B cell (primary cell): Measurements from ENCODE around the gene TSN. TPM values are rescaled to one million over a fixed set of nuclear protein-coding genes. Genes with fewer than 3 reads are reported as not detected.

ENCODE experiments used
- ATAC-seq: fragments of 200-7000 bp; cut with Tn5 transposase; one replicate; pipeline ENCODE4 v1.10.0; 2021; ENCODE audit warnings: low read depth, mild to moderate bottlenecking, moderate number of reproducible peaks, moderate library complexity
- CTCF ChIA-PET: fragments of 350-600 bp; sonication (Branson Sonifier 250); formaldehyde crosslinking; loops from one replicate; lab custom pipeline; 2021; ENCODE audit warnings: antibody characterized with exemption, inconsistent platforms; lab: Charles Lee
- POLR2A ChIA-PET: fragments of 350-600 bp; sonication (Branson Sonifier 250); formaldehyde crosslinking; loops from one replicate; lab custom pipeline; 2021; ENCODE audit warnings: antibody characterized with exemption; lab: Charles Lee
- DNase-seq: peaks from one replicate; pipeline ENCODE4 v3.0.0; 2013
- H2AFZ ChIP-seq: 2 replicates; pipeline ENCODE4 v1.6.1; 2012; ENCODE audit warnings: mild to moderate bottlenecking, low read depth, low read length; ENCODE audit not compliant: insufficient read depth, poor library complexity, severe bottlenecking
- H3K27ac ChIP-seq, 2 donors: 1 replicate in 1 of 2; 2 replicates in 1 of 2; pipeline ENCODE4 v1.5.1; 2012 to 2013; ENCODE audit warnings: low read length in 2 of 2, mild to moderate bottlenecking in 2 of 2, moderate library complexity in 1 of 2
- H3K27me3 ChIP-seq, 4 experiments: fragments of 200-600 bp in 1 of 4; sonication (generic) in 1 of 4; replicated peaks in 1 of 4; 1 replicate in 2 of 4; 2 replicates in 2 of 4; pipeline versions ENCODE4 v1.6.1 to v1.7.0; 2013 to 2016; ENCODE audit warnings: low read length in 3 of 4, mild to moderate bottlenecking in 2 of 4, mixed read lengths in 1 of 4, moderate library complexity in 1 of 4; ENCODE audit not compliant: insufficient read depth in 4 of 4, control insufficient read depth in 3 of 4; ENCODE audit errors: control extremely low read depth in 1 of 4
- H3K36me3 ChIP-seq, 2 experiments: replicated peaks in 1 of 2; 1 replicate in 1 of 2; 2 replicates in 1 of 2; pipeline versions ENCODE4 v1.6.1 to v1.7.1; 2013; ENCODE audit warnings: low read length in 1 of 2; ENCODE audit not compliant: insufficient read depth in 2 of 2, control insufficient read depth in 1 of 2; ENCODE audit errors: control extremely low read depth in 1 of 2, extremely low read depth in 1 of 2
- H3K4me1 ChIP-seq, 2 donors: fragments of 200-600 bp in 1 of 2; sonication (generic) in 1 of 2; 1 replicate in 1 of 2; 2 replicates in 1 of 2; pipeline versions ENCODE4 v1.5.1 to v1.6.1; 2013 to 2017; ENCODE audit warnings: low read length in 2 of 2; ENCODE audit not compliant: control insufficient read depth in 2 of 2, insufficient read depth in 2 of 2
- H3K4me2 ChIP-seq: replicated peaks from 2 replicates; pipeline ENCODE3; 2012; ENCODE audit warnings: mild to moderate bottlenecking, low read depth, low read length; ENCODE audit not compliant: poor library complexity, severe bottlenecking
- H3K4me3 ChIP-seq, 5 experiments: fragments of 200-600 bp in 1 of 5; sonication (generic) in 1 of 5; 1 replicate in 3 of 5; 2 replicates in 2 of 5; pipeline versions ENCODE4 v1.5.1 to v1.7.0; 2011 to 2016; ENCODE audit warnings: low read length in 4 of 5, mild to moderate bottlenecking in 4 of 5, low read depth in 2 of 5, control low read depth in 1 of 5, moderate library complexity in 1 of 5; ENCODE audit not compliant: insufficient read depth in 1 of 5; ENCODE audit errors: control extremely low read depth in 1 of 5, extremely low read depth in 1 of 5
- H3K79me2 ChIP-seq: fragments of 200-600 bp; sonication (generic); one replicate; pipeline ENCODE4 v1.6.0; 2016; ENCODE audit warnings: low read length; ENCODE audit not compliant: control insufficient read depth, insufficient read depth
- H3K9ac ChIP-seq: fragments of 200-600 bp; sonication (generic); 2 replicates; pipeline ENCODE4 v1.6.1; 2017; ENCODE audit warnings: mild to moderate bottlenecking, low read length, moderate library complexity
- H3K9me3 ChIP-seq, 3 donors: one replicate each; pipeline versions ENCODE4 v1.6.1 to v1.7.1; 2013; ENCODE audit warnings: low read length in 2 of 3; ENCODE audit not compliant: control insufficient read depth in 2 of 3, insufficient read depth in 1 of 3; ENCODE audit errors: control extremely low read depth in 1 of 3
- H4K20me1 ChIP-seq: 2 replicates; pipeline ENCODE4 v1.6.0; 2012; ENCODE audit warnings: mild to moderate bottlenecking, low read length; ENCODE audit not compliant: insufficient read depth, control insufficient read depth, poor library complexity, severe bottlenecking
- H3K27ac Mint-ChIP-seq: one replicate; pipeline ENCODE4 v1.8.0; 2021; ENCODE audit warnings: mixed read lengths
- H3K27me3 Mint-ChIP-seq: one replicate; pipeline ENCODE4 v1.8.0; 2021; ENCODE audit warnings: mixed read lengths
- H3K4me1 Mint-ChIP-seq: one replicate; pipeline ENCODE4 v1.8.0; 2021; ENCODE audit warnings: mixed read lengths
- H3K4me3 Mint-ChIP-seq: one replicate; pipeline ENCODE4 v1.8.0; 2021; ENCODE audit warnings: mixed read lengths
- H3K9me3 Mint-ChIP-seq: one replicate; pipeline ENCODE4 v1.8.0; 2022; ENCODE audit warnings: mixed read lengths; ENCODE audit not compliant: insufficient read depth
- EZH2 ChIP-seq: IDR thresholded peaks from 2 replicates; pipeline ENCODE4 v1.6.1; 2012; ENCODE audit warnings: borderline replicate concordance, low read depth, mild to moderate bottlenecking, moderate library complexity, low read length; ENCODE audit not compliant: insufficient read depth, poor library complexity, severe bottlenecking
- WGBS: methylation state at CpG from one replicate; pipeline ENCODE4 v1.1.5; 2013; ENCODE audit warnings: missing lambda C conversion rate; ENCODE audit not compliant: insufficient coverage; 5-methylcytosine and 5-hydroxymethylcytosine counted together
- intact Hi-C: fragments of 100-400 bp; cut with micrococcal nuclease; formaldehyde crosslinking; loops from one replicate; pipeline ENCODE4 v1.10.0; 2022
- polyA plus RNA-seq: library from polyadenylated mRNA; depleted of rRNA; stranded (reverse); fragments of >200 nt; gene quantifications from 2 replicates; pipeline ENCODE4 v1.2.3, GENCODE V29; 2012
- total RNA-seq, 2 donors: library from RNA; stranded (reverse); fragments of 120-200 nt in 1 of 2; gene quantifications; 1 replicate in 1 of 2; 2 replicates in 1 of 2; pipeline versions ENCODE4 v1.2.3 to v1.2.4, GENCODE V29; 2013 to 2022
- TF ChIP-seq, protein P1 (sequence below): fragments of 200-600 bp; IDR thresholded peaks from one replicate; pipeline ENCODE4 v1.8.0; 2022; ENCODE audit warnings: antibody characterized with exemption, mild to moderate bottlenecking

TSN gene
- total and polyA plus RNA-seq, 2 donors (not counting 1 experiment from before 2014, with no cell fraction given): 10.8 to 43.4 TPM

DNA sequence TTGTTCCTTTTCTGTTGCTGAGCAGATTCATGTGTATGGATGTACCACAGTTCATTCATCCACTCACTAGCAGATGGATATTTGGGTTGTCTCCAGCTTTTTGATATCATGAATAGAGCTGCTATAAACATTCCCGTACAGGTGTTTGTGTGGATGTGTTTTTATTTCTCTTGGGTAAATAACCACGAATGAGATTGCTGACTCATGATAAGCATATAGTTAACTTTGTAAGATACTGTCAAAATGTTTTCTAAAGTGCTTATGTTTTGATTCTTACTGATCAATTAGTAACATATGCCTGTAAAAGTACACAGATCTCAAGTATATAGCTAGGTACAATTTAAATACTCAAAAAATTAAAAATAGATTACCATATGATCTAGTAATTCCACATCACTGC lies 27.7 kb downstream of the TSN start:
- Mint-ChIP-seq H3K27ac (no peak overlapping the region), H3K4me3 (no peak overlapping the region), H3K4me1 (no peaks in the 10 kb centered on the region), H3K27me3 (peaks cover 3% of the 10 kb centered on the region), H3K9me3 (no peaks in the 10 kb centered on the region)
- no peaks in the 10 kb centered on the region for H4K20me1 ChIP-seq
- ChIA-PET CTCF (no interaction called here), POLR2A (no interaction called here)
- no peak overlapping the region for H3K4me2 ChIP-seq
- no peak for TF ChIP-seq EZH2
- TF ChIP-seq, protein P1, sequence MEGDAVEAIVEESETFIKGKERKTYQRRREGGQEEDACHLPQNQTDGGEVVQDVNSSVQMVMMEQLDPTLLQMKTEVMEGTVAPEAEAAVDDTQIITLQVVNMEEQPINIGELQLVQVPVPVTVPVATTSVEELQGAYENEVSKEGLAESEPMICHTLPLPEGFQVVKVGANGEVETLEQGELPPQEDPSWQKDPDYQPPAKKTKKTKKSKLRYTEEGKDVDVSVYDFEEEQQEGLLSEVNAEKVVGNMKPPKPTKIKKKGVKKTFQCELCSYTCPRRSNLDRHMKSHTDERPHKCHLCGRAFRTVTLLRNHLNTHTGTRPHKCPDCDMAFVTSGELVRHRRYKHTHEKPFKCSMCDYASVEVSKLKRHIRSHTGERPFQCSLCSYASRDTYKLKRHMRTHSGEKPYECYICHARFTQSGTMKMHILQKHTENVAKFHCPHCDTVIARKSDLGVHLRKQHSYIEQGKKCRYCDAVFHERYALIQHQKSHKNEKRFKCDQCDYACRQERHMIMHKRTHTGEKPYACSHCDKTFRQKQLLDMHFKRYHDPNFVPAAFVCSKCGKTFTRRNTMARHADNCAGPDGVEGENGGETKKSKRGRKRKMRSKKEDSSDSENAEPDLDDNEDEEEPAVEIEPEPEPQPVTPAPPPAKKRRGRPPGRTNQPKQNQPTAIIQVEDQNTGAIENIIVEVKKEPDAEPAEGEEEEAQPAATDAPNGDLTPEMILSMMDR: no peak
- no peak overlapping the region for H3K4me3 ChIP-seq
- H3K27me3 ChIP-seq: peaks cover 0 to 5% (median 1%) of the 10 kb centered on the region in 4 experiments
- WGBS: no CpG with 5 or more reads among the region's 2 CpGs
- H3K79me2 ChIP-seq: no peaks in the 10 kb centered on the region
- no peak for ATAC-seq
- no peaks in the 10 kb centered on the region for H3K9me3 ChIP-seq
- H3K36me3 ChIP-seq: no peaks in the 10 kb centered on the region
- no peak for DNase-seq
- intact Hi-C loops: no loop called here
- no peak overlapping the region for H2AFZ ChIP-seq
- H3K27ac ChIP-seq: no peak overlapping the region
- H3K4me1 ChIP-seq: no peaks in the 10 kb centered on the region
- no peak overlapping the region for H3K9ac ChIP-seq

DNA sequence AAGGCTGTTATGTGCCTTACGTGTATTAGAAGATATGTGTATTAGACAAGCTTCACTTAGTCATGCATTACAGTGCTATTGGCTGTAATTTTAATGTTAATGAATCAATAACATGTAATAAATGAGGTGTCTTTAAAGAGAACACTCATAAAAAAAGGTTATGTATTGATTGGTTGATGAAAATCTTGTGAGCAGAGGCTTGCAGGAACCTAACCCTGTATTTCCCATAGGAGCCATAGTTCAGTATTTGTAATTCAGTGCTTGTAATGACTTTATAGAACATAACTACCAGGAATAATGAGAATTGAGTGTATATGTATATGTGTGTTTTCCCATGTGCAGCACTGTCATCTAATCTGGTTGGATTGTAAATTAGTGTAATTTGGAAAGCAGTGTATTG lies 33.2 kb downstream of the TSN start:
- Histone ChIP-seq H3K4me3 (no peak overlapping the region), H3K4me1 (no peaks in the 10 kb centered on the region), H3K27me3 (peaks cover 0 to 9% (median 3%) of the 10 kb centered on the region in 4 experiments), H3K36me3 (no peaks in the 10 kb centered on the region), H3K27ac (no peak overlapping the region), H3K79me2 (no peaks in the 10 kb centered on the region), H3K9me3 (no peaks in the 10 kb centered on the region), H3K4me2 (no peak overlapping the region), H2AFZ (no peak overlapping the region), H3K9ac (no peak overlapping the region), H4K20me1 (no peaks in the 10 kb centered on the region)
- no peaks in the 10 kb centered on the region for H3K4me1 Mint-ChIP-seq
- no peak overlapping the region for H3K27ac Mint-ChIP-seq
- CTCF ChIA-PET: no interaction called here
- DNase-seq: no peak
- H3K9me3 Mint-ChIP-seq: no peaks in the 10 kb centered on the region
- POLR2A ChIA-PET: no interaction called here
- intact Hi-C loops: no loop called here
- peaks cover 27% of the 10 kb centered on the region for H3K27me3 Mint-ChIP-seq
- H3K4me3 Mint-ChIP-seq: no peak overlapping the region
- no CpG with 5 or more reads among the region's 1 CpG for WGBS
- TF ChIP-seq EZH2: no peak
- TF ChIP-seq, protein P1: no peak
- ATAC-seq: no peak
